WTC11 (cell line): Measurements from ENCODE around the gene PGD.

ENCODE experiments used
- AFF4 ChIP-seq: sonication (generic); formaldehyde crosslinking; IDR thresholded peaks from 2 replicates; pipeline ENCODE4 v1.8.1; 2023; ENCODE audit warnings: mild to moderate bottlenecking, missing genetic modification reagents, borderline replicate concordance
- ATF3 ChIP-seq: sonication (generic); formaldehyde crosslinking; conservative IDR thresholded peaks from 2 replicates; pipeline ENCODE4 v1.8.1; 2022; ENCODE audit warnings: mild to moderate bottlenecking, missing genetic modification reagents
- CTCF ChIP-seq: fragments of 200-600 bp; IDR thresholded peaks from 2 replicates; pipeline ENCODE4 v1.8.0; 2022; ENCODE audit warnings: antibody characterized with exemption
- EMX1 ChIP-seq: fragments of 250-450 bp; sonication (Bioruptor Pico); IDR thresholded peaks from 2 replicates; pipeline ENCODE4 v1.8.0; 2021; ENCODE audit warnings: mild to moderate bottlenecking
- ESRRA ChIP-seq: sonication (generic); formaldehyde crosslinking; IDR thresholded peaks from 2 replicates; pipeline ENCODE4 v1.8.1; 2022; ENCODE audit warnings: mild to moderate bottlenecking, missing genetic modification reagents, borderline replicate concordance
- IRF2 ChIP-seq: sonication (generic); formaldehyde crosslinking; IDR thresholded peaks from 2 replicates; pipeline ENCODE4 v1.8.0; 2022; ENCODE audit warnings: low read depth, missing genetic modification reagents, borderline replicate concordance
- JUN ChIP-seq: sonication (generic); formaldehyde crosslinking; IDR thresholded peaks from 2 replicates; pipeline ENCODE4 v1.8.0; 2023; ENCODE audit warnings: mild to moderate bottlenecking, missing genetic modification reagents
- NFYB ChIP-seq: sonication (generic); formaldehyde crosslinking; conservative IDR thresholded peaks from 2 replicates; pipeline ENCODE4 v1.8.0; 2022; ENCODE audit warnings: low read depth, missing genetic modification reagents
- RELA ChIP-seq: sonication (generic); formaldehyde crosslinking; IDR thresholded peaks from 2 replicates; pipeline ENCODE4 v1.8.1; 2022; ENCODE audit warnings: missing genetic modification reagents, mild to moderate bottlenecking, borderline replicate concordance
- TEAD4 ChIP-seq: sonication (generic); formaldehyde crosslinking; IDR thresholded peaks from 2 replicates; pipeline ENCODE4 v1.8.0; 2022; ENCODE audit warnings: mild to moderate bottlenecking, missing genetic modification reagents
- ZNF423 ChIP-seq: fragments of 250-450 bp; sonication (Bioruptor Pico); IDR thresholded peaks from 2 replicates; pipeline ENCODE4 v2.1.2; 2022; ENCODE audit warnings: mild to moderate bottlenecking, moderate library complexity
- TF ChIP-seq, protein P1 (sequence below): sonication (generic); formaldehyde crosslinking; IDR thresholded peaks from 2 replicates; pipeline ENCODE4 v1.8.1; 2022; ENCODE audit warnings: mild to moderate bottlenecking, missing genetic modification reagents, moderate library complexity, borderline replicate concordance
- TF ChIP-seq, protein P2 (sequence below): sonication (generic); formaldehyde crosslinking; IDR thresholded peaks from 2 replicates; pipeline ENCODE4 v1.8.0; 2022; ENCODE audit warnings: mild to moderate bottlenecking, missing genetic modification reagents

- TF ChIP-seq CTCF (no peak), NFYB (CRISPR knock-in tag) (no peak), IRF2 (CRISPR knock-in tag) (no peak), ZNF423 (CRISPR knock-in tag) (no peak), EMX1 (CRISPR knock-in tag) (no peak), TEAD4 (CRISPR knock-in tag) (no peak), JUN (CRISPR knock-in tag) (no peak), RELA (CRISPR knock-in tag) (no peak), ATF3 (no peak), AFF4 (CRISPR knock-in tag) (no peak), ESRRA (CRISPR knock-in tag) (no peak)
- TF ChIP-seq, protein P1, sequence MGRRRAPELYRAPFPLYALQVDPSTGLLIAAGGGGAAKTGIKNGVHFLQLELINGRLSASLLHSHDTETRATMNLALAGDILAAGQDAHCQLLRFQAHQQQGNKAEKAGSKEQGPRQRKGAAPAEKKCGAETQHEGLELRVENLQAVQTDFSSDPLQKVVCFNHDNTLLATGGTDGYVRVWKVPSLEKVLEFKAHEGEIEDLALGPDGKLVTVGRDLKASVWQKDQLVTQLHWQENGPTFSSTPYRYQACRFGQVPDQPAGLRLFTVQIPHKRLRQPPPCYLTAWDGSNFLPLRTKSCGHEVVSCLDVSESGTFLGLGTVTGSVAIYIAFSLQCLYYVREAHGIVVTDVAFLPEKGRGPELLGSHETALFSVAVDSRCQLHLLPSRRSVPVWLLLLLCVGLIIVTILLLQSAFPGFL (CRISPR knock-in tag): no peak
- TF ChIP-seq, protein P2, sequence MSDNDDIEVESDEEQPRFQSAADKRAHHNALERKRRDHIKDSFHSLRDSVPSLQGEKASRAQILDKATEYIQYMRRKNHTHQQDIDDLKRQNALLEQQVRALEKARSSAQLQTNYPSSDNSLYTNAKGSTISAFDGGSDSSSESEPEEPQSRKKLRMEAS (CRISPR knock-in tag): no peak
Observed at GRCh38 chr1:10459184-10459583, 60.3 kb downstream of the PGD start.
